HEK293 (cell line): ENCODE results near the gene CYP2C18.

Source experiments
- CTCF ChIA-PET: fragments of 350-600 bp; formaldehyde crosslinking; extraction: SDS; loops from one replicate; lab custom pipeline; 2021; ENCODE audit warnings: antibody characterized with exemption; lab: Yijun Ruan, JAX
- POLR2A ChIA-PET: fragments of 300-600 bp; formaldehyde crosslinking; extraction: SDS; loops from one replicate; lab custom pipeline; 2020; ENCODE audit warnings: antibody characterized with exemption, inconsistent platforms; lab: Yijun Ruan, JAX
- H3K27ac ChIP-seq: fragments of 200-500 bp; sonication (Bioruptor generic); 2 replicates; pipeline ENCODE4 v1.5.1; 2014; ENCODE audit warnings: low read depth, low read length, control low read depth, inconsistent platforms; ENCODE audit errors: extremely low read depth
- H3K36me3 ChIP-seq, 2 experiments: fragments of 200-500 bp in 1 of 2; sonication (Bioruptor generic) in 1 of 2; 1 replicate in 1 of 2; 2 replicates in 1 of 2; pipeline ENCODE4 v1.5.1; 2014 to 2017; ENCODE audit warnings: inconsistent platforms in 2 of 2, low read length in 2 of 2; ENCODE audit not compliant: control insufficient read depth in 2 of 2, insufficient read depth in 1 of 2
- H3K4me1 ChIP-seq: fragments of 200-500 bp; sonication (Bioruptor generic); 2 replicates; pipeline ENCODE4 v1.5.1; 2014; ENCODE audit warnings: mild to moderate bottlenecking, low read length, inconsistent platforms; ENCODE audit not compliant: control insufficient read depth, insufficient read depth
- H3K4me3 ChIP-seq: 2 replicates; pipeline ENCODE4 v1.5.1; 2011; ENCODE audit warnings: low read depth, mild to moderate bottlenecking, control low read depth, low read length, moderate library complexity
- H3K9me3 ChIP-seq: fragments of 200-500 bp; sonication (Bioruptor generic); 2 replicates; pipeline ENCODE4 v1.5.1; 2014; ENCODE audit warnings: low read depth, low read length, inconsistent platforms; ENCODE audit not compliant: control insufficient read depth, insufficient read depth
- ELK4 ChIP-seq: IDR thresholded peaks from 2 replicates; pipeline ENCODE4 v1.6.1; 2011; ENCODE audit warnings: mild to moderate bottlenecking, low read depth, low read length, borderline replicate concordance
- GLI4 ChIP-seq: fragments of 450-650 bp; formaldehyde crosslinking; IDR thresholded peaks from 2 replicates; pipeline ENCODE4 v1.5.1; 2016; ENCODE audit warnings: missing biosample characterization, missing genetic modification characterization
- REPIN1 ChIP-seq: fragments of 450-650 bp; formaldehyde crosslinking; IDR thresholded peaks from 2 replicates; pipeline ENCODE4 v1.5.1; 2017; ENCODE audit warnings: missing biosample characterization, missing genetic modification characterization, low read depth
- SCRT1 ChIP-seq: fragments of 450-650 bp; formaldehyde crosslinking; IDR thresholded peaks from 2 replicates; pipeline ENCODE4 v1.5.1; 2016; ENCODE audit warnings: missing biosample characterization, missing genetic modification characterization, borderline replicate concordance
- SETDB1 ChIP-seq: IDR thresholded peaks from one replicate; pipeline ENCODE4 v1.6.1; 2017; ENCODE audit warnings: mild to moderate bottlenecking, low read length, moderate library complexity, mixed read lengths; ENCODE audit not compliant: insufficient read length
- SP7 ChIP-seq: fragments of 450-650 bp; formaldehyde crosslinking; IDR thresholded peaks from 2 replicates; pipeline ENCODE4 v1.5.1; 2016; ENCODE audit warnings: missing biosample characterization, missing genetic modification characterization
- ZBTB20 ChIP-seq: fragments of 450-650 bp; formaldehyde crosslinking; IDR thresholded peaks from 2 replicates; pipeline ENCODE4 v1.5.1; 2016; ENCODE audit warnings: missing biosample characterization, missing genetic modification characterization
- ZBTB21 ChIP-seq: fragments of 450-650 bp; formaldehyde crosslinking; IDR thresholded peaks from 2 replicates; pipeline ENCODE4 v1.5.1; 2017; ENCODE audit warnings: missing biosample characterization, missing genetic modification characterization
- ZBTB48 ChIP-seq: fragments of 450-650 bp; formaldehyde crosslinking; IDR thresholded peaks from 2 replicates; pipeline ENCODE4 v1.5.1; 2016; ENCODE audit warnings: missing biosample characterization, missing genetic modification characterization
- ZFP3 ChIP-seq: fragments of 450-650 bp; formaldehyde crosslinking; IDR thresholded peaks from 2 replicates; pipeline ENCODE4 v1.5.1; 2016; ENCODE audit warnings: low read depth, missing biosample characterization, missing genetic modification characterization
- ZFP37 ChIP-seq: fragments of 450-650 bp; formaldehyde crosslinking; IDR thresholded peaks from 2 replicates; pipeline ENCODE4 v1.5.1; 2016; ENCODE audit warnings: missing biosample characterization, missing genetic modification characterization
- ZNF121 ChIP-seq: fragments of 450-650 bp; formaldehyde crosslinking; IDR thresholded peaks from 2 replicates; pipeline ENCODE4 v1.5.1; 2016; ENCODE audit warnings: missing biosample characterization, missing genetic modification characterization
- ZNF133 ChIP-seq: fragments of 450-650 bp; formaldehyde crosslinking; IDR thresholded peaks from 2 replicates; pipeline ENCODE4 v1.5.1; 2016; ENCODE audit warnings: missing biosample characterization, missing genetic modification characterization
- ZNF202 ChIP-seq: fragments of 450-650 bp; formaldehyde crosslinking; IDR thresholded peaks from 2 replicates; pipeline ENCODE4 v1.5.1; 2016; ENCODE audit warnings: missing biosample characterization, missing genetic modification characterization, borderline replicate concordance
- ZNF311 ChIP-seq: fragments of 450-650 bp; formaldehyde crosslinking; IDR thresholded peaks from 2 replicates; pipeline ENCODE4 v1.5.1; 2017; ENCODE audit warnings: missing biosample characterization, missing genetic modification characterization, borderline replicate concordance
- ZNF335 ChIP-seq: fragments of 450-650 bp; formaldehyde crosslinking; conservative IDR thresholded peaks from 2 replicates; pipeline ENCODE4 v1.5.1; 2016; ENCODE audit warnings: missing biosample characterization, missing genetic modification characterization
- ZNF366 ChIP-seq: fragments of 450-650 bp; formaldehyde crosslinking; conservative IDR thresholded peaks from 2 replicates; pipeline ENCODE4 v1.5.1; 2016; ENCODE audit warnings: missing biosample characterization, missing genetic modification characterization
- ZNF391 ChIP-seq: fragments of 450-650 bp; formaldehyde crosslinking; IDR thresholded peaks from 2 replicates; pipeline ENCODE4 v1.5.1; 2016; ENCODE audit warnings: low read depth, missing biosample characterization, missing genetic modification characterization, borderline replicate concordance
- ZNF398 ChIP-seq: fragments of 450-650 bp; formaldehyde crosslinking; IDR thresholded peaks from 2 replicates; pipeline ENCODE4 v1.5.1; 2017; ENCODE audit warnings: missing biosample characterization, missing genetic modification characterization
- ZNF544 ChIP-seq: fragments of 450-650 bp; formaldehyde crosslinking; IDR thresholded peaks from 2 replicates; pipeline ENCODE4 v1.5.0; 2017; ENCODE audit warnings: missing biosample characterization, missing genetic modification characterization
- ZNF623 ChIP-seq: fragments of 450-650 bp; formaldehyde crosslinking; IDR thresholded peaks from 2 replicates; pipeline ENCODE4 v1.5.1; 2016; ENCODE audit warnings: missing biosample characterization, missing genetic modification characterization
- ZNF660 ChIP-seq: fragments of 450-650 bp; IDR thresholded peaks from 2 replicates; pipeline ENCODE4 v1.5.1; 2018; ENCODE audit warnings: missing biosample characterization, mild to moderate bottlenecking, missing genetic modification characterization
- ZNF707 ChIP-seq: fragments of 450-650 bp; formaldehyde crosslinking; IDR thresholded peaks from 2 replicates; pipeline ENCODE4 v1.5.1; 2016; ENCODE audit warnings: missing biosample characterization, missing genetic modification characterization
- ZNF76 ChIP-seq: fragments of 450-650 bp; formaldehyde crosslinking; IDR thresholded peaks from 2 replicates; pipeline ENCODE4; 2016; ENCODE audit warnings: low read depth, missing biosample characterization, missing genetic modification characterization, borderline replicate concordance
- ZSCAN30 ChIP-seq: fragments of 450-650 bp; IDR thresholded peaks from 2 replicates; pipeline ENCODE4 v1.5.1; 2018; ENCODE audit warnings: missing biosample characterization, mild to moderate bottlenecking, missing genetic modification characterization, moderate library complexity
- TF ChIP-seq, protein P1 (sequence below): fragments of 450-650 bp; formaldehyde crosslinking; IDR thresholded peaks from 2 replicates; pipeline ENCODE4 v1.5.1; 2016; ENCODE audit warnings: missing biosample characterization, missing genetic modification characterization, borderline replicate concordance

The CYP2C18 gene

DNA sequence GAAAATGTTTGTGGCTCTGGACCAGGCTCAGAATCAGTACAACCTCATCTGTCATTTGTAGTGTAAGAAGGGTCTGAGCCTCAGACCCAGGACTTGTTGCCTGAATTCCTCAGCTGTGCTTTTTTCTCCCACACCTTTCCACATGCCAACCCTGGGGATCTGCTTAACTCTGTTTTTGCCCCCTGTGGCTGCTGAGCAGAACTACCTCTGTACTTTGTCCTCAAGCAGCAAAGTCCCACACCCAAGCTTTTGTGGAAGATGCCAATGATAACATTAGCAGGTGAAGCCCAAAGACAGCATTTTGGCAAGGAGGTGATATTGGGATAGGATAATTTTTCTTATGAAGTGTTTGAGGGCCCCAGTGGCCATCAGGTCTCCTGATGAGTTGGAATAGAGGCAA is 5.8 kb upstream of the CYP2C18 start:
- TF ChIP-seq ZNF623 (no peak), ZFP37 (tag by site-specific recombination) (no peak), ZNF366 (tag by site-specific recombination) (no peak), ZFP3 (tag by site-specific recombination) (no peak), ELK4 (no peak), ZNF707 (no peak), ZNF133 (tag by site-specific recombination) (no peak), SCRT1 (tag by site-specific recombination) (no peak)
- Histone ChIP-seq H3K27ac (no peak overlapping the region), H3K4me3 (no peak overlapping the region), H3K4me1 (no peaks in the 10 kb centered on the region), H3K9me3 (no peaks in the 10 kb centered on the region), H3K36me3 (no peaks in the 10 kb centered on the region)
- POLR2A ChIA-PET = no interaction called here
- CTCF ChIA-PET = no interaction called here

DNA sequence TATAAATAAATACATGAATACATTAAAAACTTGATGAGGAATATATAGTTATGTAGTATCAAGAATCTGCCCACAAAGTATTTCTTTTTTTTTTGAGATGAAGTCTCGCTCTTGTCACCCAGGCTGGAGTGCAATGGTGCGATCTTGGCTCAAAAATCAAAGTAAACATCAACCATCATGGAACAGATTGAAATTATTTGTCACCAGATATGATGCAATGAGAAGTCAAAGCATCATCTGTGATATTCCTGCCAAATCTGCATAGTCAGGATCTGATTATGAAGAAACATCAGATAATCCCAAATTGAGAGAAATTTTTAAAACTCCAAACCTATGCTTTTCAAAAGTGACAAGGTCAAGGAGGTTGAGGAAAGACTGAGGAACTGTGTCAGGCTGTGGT is 5.1 kb upstream of the CYP2C18 start:
- H3K4me3 ChIP-seq = no peak overlapping the region
- H3K36me3 ChIP-seq = no peaks in the 10 kb centered on the region
- CTCF ChIA-PET = no interaction called here
- H3K27ac ChIP-seq = no peak overlapping the region
- TF ChIP-seq ZBTB48 (tag by site-specific recombination) = no peak
- TF ChIP-seq ZNF76 (tag by site-specific recombination) = no peak
- TF ChIP-seq ZNF391 (tag by site-specific recombination) = no peak
- no peak for TF ChIP-seq SETDB1
- no peak for TF ChIP-seq ZNF202
- no peak for TF ChIP-seq ZNF121 (tag by site-specific recombination)
- TF ChIP-seq ZNF311 (tag by site-specific recombination) = no peak
- TF ChIP-seq REPIN1 (tag by site-specific recombination) = no peak
- no peak for TF ChIP-seq ZSCAN30 (tag by site-specific recombination)
- no peaks in the 10 kb centered on the region for H3K4me1 ChIP-seq
- no peaks in the 10 kb centered on the region for H3K9me3 ChIP-seq
- POLR2A ChIA-PET = no interaction called here

DNA sequence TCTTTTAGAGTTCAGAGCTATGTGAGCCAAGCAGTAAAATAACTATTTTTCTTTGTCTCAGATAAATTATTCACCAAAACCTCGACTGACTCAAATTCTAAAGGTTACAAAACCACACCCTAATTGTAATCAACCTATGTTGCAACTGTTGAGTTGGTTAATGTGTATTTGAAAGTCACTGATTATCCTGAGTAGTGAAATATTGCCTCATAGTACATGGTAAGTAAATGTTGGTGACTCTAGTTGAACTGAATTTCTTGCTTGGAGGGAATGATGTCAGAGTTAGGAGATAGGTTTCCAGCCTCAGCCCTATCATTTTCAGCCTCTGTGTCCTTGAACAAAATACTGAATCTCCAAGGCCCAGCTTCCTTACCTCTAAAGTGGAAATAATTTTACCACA is 3.0 kb upstream of the CYP2C18 start:
- POLR2A ChIA-PET = no interaction called here
- CTCF ChIA-PET = interaction anchor here (1.1 kb wide), 1 partner anchor 51 kb away, joined by 5 read pairs; no protein-coding TSS in a partner anchor
- Histone ChIP-seq H3K4me1 (no peaks in the 10 kb centered on the region), H3K4me3 (no peak overlapping the region), H3K9me3 (no peaks in the 10 kb centered on the region), H3K27ac (no peak overlapping the region), H3K36me3 (no peaks in the 10 kb centered on the region)
- TF ChIP-seq ZNF335 (tag by site-specific recombination) = 0 out of 2 replicates have a peak, but pooled peaks have one; percentile 26
- TF ChIP-seq ZBTB21 (tag by site-specific recombination) = peak; percentile 65; the same call in 1 of the 2 replicates
- TF ChIP-seq, protein P1, sequence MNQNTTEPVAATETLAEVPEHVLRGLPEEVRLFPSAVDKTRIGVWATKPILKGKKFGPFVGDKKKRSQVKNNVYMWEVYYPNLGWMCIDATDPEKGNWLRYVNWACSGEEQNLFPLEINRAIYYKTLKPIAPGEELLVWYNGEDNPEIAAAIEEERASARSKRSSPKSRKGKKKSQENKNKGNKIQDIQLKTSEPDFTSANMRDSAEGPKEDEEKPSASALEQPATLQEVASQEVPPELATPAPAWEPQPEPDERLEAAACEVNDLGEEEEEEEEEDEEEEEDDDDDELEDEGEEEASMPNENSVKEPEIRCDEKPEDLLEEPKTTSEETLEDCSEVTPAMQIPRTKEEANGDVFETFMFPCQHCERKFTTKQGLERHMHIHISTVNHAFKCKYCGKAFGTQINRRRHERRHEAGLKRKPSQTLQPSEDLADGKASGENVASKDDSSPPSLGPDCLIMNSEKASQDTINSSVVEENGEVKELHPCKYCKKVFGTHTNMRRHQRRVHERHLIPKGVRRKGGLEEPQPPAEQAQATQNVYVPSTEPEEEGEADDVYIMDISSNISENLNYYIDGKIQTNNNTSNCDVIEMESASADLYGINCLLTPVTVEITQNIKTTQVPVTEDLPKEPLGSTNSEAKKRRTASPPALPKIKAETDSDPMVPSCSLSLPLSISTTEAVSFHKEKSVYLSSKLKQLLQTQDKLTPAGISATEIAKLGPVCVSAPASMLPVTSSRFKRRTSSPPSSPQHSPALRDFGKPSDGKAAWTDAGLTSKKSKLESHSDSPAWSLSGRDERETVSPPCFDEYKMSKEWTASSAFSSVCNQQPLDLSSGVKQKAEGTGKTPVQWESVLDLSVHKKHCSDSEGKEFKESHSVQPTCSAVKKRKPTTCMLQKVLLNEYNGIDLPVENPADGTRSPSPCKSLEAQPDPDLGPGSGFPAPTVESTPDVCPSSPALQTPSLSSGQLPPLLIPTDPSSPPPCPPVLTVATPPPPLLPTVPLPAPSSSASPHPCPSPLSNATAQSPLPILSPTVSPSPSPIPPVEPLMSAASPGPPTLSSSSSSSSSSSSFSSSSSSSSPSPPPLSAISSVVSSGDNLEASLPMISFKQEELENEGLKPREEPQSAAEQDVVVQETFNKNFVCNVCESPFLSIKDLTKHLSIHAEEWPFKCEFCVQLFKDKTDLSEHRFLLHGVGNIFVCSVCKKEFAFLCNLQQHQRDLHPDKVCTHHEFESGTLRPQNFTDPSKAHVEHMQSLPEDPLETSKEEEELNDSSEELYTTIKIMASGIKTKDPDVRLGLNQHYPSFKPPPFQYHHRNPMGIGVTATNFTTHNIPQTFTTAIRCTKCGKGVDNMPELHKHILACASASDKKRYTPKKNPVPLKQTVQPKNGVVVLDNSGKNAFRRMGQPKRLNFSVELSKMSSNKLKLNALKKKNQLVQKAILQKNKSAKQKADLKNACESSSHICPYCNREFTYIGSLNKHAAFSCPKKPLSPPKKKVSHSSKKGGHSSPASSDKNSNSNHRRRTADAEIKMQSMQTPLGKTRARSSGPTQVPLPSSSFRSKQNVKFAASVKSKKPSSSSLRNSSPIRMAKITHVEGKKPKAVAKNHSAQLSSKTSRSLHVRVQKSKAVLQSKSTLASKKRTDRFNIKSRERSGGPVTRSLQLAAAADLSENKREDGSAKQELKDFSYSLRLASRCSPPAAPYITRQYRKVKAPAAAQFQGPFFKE = no peak
- TF ChIP-seq ZBTB20 (tag by site-specific recombination) = 0 out of 2 replicates have a peak, but pooled peaks have one; percentile 18
- TF ChIP-seq ZNF660 (tag by site-specific recombination) = peak; percentile 58; the same call in 1 of the 2 replicates
- TF ChIP-seq ZNF544 (tag by site-specific recombination) = no peak
- peak; percentile 55 for TF ChIP-seq SP7 (tag by site-specific recombination)
- TF ChIP-seq ZNF398 (tag by site-specific recombination) = 0 out of 2 replicates have a peak, but pooled peaks have one; percentile 31
- TF ChIP-seq GLI4 (tag by site-specific recombination) = no peak
- TF ChIP-seq ZSCAN30 (tag by site-specific recombination) = no peak
